ENCODE results near the gene TSHZ2. TPM values are rescaled to one million over a fixed set of nuclear protein-coding genes. Genes with fewer than 3 reads are reported as not detected.

The TSHZ2 gene
- total RNA-seq, 4 donors from 2014 or later, result 1.9 to 12.9 (median 5.0) TPM

DNA sequence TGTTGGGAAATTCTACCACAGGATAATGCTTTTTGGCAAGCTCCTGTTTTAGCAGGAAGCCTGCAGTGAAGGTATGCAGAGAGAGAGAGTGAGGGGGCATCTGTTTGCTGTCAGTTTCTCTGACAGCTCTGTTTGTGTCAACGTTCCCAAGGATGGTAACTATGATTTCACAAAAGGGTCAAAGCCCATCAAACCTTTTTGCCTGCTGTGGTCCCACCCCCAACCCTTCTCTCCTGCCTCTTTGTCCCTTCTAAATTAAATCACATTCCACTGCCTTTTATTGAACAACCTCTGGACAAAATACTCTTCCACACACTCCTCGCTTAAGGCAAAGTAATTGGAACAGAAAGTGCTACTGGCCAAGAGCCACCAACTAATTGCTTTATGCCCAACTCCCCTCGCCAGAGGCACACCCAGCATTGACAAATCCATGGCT lies 128.3 kb downstream of the TSHZ2 start:
- no peaks in the 10 kb centered on the region for H3K36me3 ChIP-seq
- no peak overlapping the region for H3K27ac ChIP-seq
- H3K4me3 ChIP-seq, result no peak overlapping the region
- in situ Hi-C loops (cut with MboI; ENCODE audit: low pct_ligation_motif_present in 1 of 4, low pct_unique_long_range_greater_than_20kb in 1 of 4, low sequenced_read_pairs in 3 of 4), result no loop called here
- H3K27me3 ChIP-seq, result no peaks in the 10 kb centered on the region
- intact Hi-C loops (cut with DNase I; ENCODE audit: low total_unique reads), result no loop called here
- WGBS, 2 donors (ENCODE audit: low coverage in 1 of 2), result 17 to 23% methylated on average over 3 of the region's 3 CpGs
- no peak for DNase-seq
- H3K9me3 ChIP-seq, result no peaks in the 10 kb centered on the region
- TF ChIP-seq POLR2A (IDR thresholded peaks at IDR 0.05) (no peak), EP300 (IDR thresholded peaks at IDR 0.05; ENCODE audit: low read depth) (no peak), POLR2AphosphoS5 (IDR thresholded peaks at IDR 0.05) (no peak)
- TF ChIP-seq, protein P1, sequence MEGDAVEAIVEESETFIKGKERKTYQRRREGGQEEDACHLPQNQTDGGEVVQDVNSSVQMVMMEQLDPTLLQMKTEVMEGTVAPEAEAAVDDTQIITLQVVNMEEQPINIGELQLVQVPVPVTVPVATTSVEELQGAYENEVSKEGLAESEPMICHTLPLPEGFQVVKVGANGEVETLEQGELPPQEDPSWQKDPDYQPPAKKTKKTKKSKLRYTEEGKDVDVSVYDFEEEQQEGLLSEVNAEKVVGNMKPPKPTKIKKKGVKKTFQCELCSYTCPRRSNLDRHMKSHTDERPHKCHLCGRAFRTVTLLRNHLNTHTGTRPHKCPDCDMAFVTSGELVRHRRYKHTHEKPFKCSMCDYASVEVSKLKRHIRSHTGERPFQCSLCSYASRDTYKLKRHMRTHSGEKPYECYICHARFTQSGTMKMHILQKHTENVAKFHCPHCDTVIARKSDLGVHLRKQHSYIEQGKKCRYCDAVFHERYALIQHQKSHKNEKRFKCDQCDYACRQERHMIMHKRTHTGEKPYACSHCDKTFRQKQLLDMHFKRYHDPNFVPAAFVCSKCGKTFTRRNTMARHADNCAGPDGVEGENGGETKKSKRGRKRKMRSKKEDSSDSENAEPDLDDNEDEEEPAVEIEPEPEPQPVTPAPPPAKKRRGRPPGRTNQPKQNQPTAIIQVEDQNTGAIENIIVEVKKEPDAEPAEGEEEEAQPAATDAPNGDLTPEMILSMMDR (IDR thresholded peaks at IDR 0.05), result no peak
- no peaks in the 10 kb centered on the region for H3K4me1 ChIP-seq

DNA sequence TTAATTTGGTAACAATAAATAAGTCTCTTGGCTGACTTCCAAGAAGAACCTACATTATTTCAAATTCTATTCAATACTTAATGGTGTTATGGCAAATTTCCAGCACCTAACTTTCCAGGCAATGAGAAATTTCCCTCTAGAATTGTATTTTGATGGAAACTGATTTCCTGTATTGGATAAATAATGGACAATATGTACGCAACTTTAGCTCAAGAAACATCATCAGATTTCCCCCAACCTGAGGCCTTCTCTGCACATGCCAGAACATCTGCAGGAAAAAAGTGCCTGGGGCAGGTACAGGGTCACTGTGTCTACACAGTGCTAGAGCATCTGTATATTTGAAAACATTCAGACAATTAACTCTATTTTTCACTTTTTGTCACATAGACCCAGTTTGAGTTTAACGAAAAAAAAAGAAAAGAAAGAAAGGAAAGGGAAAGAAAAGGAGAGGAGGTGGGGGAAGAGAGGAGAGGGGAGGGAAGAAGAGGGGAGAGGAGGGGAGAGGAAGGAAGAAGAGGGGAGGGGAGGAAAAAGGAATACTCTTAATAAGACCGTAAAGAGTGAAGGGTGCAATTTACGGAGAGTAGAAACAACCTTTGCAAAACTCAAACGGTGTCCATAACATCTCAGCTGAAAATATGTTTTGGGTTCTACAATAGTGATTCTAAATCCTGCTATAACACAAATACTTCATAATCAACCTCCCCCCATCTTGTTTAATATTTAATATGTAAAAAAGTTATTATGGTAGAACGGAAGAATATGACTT lies 130.0 kb downstream of the TSHZ2 start:
- H3K27me3 ChIP-seq, result no peaks in the 10 kb centered on the region
- 73 to 88% methylated on average over 6 of the region's 6 CpGs for WGBS, 2 donors (ENCODE audit: low coverage in 1 of 2)
- no peak overlapping the region for H3K4me3 ChIP-seq
- H3K4me1 ChIP-seq, result no peaks in the 10 kb centered on the region
- TF ChIP-seq, protein P1 (IDR thresholded peaks at IDR 0.05), result no peak
- no peak for TF ChIP-seq POLR2AphosphoS5 (IDR thresholded peaks at IDR 0.05)
- no peak for TF ChIP-seq POLR2A (IDR thresholded peaks at IDR 0.05)
- TF ChIP-seq EP300 (IDR thresholded peaks at IDR 0.05; ENCODE audit: low read depth), result no peak
- intact Hi-C loops (cut with DNase I; ENCODE audit: low total_unique reads), result no loop called here
- no peaks in the 10 kb centered on the region for H3K9me3 ChIP-seq
- in situ Hi-C loops (cut with MboI; ENCODE audit: low pct_ligation_motif_present in 1 of 4, low pct_unique_long_range_greater_than_20kb in 1 of 4, low sequenced_read_pairs in 3 of 4), result no loop called here
- no peak overlapping the region for H3K27ac ChIP-seq
- DNase-seq, result no peak
- no peaks in the 10 kb centered on the region for H3K36me3 ChIP-seq

DNA sequence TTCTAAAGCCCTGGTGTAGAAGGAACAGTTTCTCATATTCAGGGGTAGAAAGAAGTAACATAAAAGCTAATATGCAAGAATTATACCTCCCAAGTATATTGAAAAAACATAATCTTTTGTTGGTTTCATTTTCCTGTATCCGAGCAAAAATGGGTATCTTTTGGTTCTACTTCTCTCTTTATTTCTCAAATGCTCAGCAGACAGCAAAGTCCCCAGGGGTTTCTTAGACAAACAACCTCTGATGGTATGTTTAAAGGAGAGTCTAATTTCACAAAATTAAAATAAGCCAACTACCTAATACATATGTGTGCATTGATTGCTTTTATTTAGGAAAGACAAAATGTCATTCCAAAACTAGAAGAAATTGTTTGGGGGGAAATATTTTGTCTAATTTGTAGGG lies 131.0 kb downstream of the TSHZ2 start:
- in situ Hi-C loops (cut with MboI; ENCODE audit: low pct_ligation_motif_present in 1 of 4, low pct_unique_long_range_greater_than_20kb in 1 of 4, low sequenced_read_pairs in 3 of 4) (no loop called here), intact Hi-C loops (cut with DNase I; ENCODE audit: low total_unique reads) (no loop called here)
- 65 to 77% methylated on average over 1 of the region's 1 CpG for WGBS, 2 donors (ENCODE audit: low coverage in 1 of 2)

DNA sequence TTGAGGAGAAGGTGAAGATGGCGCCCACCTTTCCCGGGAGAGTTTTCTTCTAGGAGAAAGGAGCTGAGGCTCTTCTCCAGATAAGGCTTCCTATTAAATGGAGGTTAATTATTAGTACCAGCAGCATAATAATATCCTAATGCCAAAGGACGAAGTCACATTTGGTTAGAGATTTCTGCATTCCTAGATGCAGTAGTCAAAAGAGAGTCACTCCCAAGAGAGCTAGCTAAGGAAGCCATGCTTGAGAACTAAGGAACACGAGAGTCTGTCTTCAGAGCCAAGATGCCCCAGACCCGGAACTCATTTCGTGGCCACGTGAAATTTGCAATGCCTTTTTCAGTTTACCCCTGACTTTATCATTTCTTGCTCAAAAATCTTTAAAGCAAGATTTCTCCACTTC lies 132.7 kb downstream of the TSHZ2 start:
- TF ChIP-seq, protein P1 (IDR thresholded peaks at IDR 0.05), result no peak
- TF ChIP-seq POLR2A (IDR thresholded peaks at IDR 0.05), result no peak
- no peak for TF ChIP-seq POLR2AphosphoS5 (IDR thresholded peaks at IDR 0.05)
- no peak for TF ChIP-seq EP300 (IDR thresholded peaks at IDR 0.05; ENCODE audit: low read depth)
- in situ Hi-C loops (cut with MboI; ENCODE audit: low pct_ligation_motif_present in 1 of 4, low pct_unique_long_range_greater_than_20kb in 1 of 4, low sequenced_read_pairs in 3 of 4) (no loop called here), intact Hi-C loops (cut with DNase I; ENCODE audit: low total_unique reads) (no loop called here)
- no peak for DNase-seq
- Histone ChIP-seq H3K27ac (no peak overlapping the region), H3K4me3 (no peak overlapping the region), H3K9me3 (no peaks in the 10 kb centered on the region), H3K36me3 (no peaks in the 10 kb centered on the region), H3K4me1 (no peaks in the 10 kb centered on the region), H3K27me3 (no peaks in the 10 kb centered on the region)
- WGBS, 2 donors (ENCODE audit: low coverage in 1 of 2), result 80 to 100% methylated on average over 2 to 7 of the region's 7 CpGs

More for the DNA sequence above, 131.0 kb downstream of the TSHZ2 start:
- H3K4me3 ChIP-seq, result no peak overlapping the region
- no peaks in the 10 kb centered on the region for H3K9me3 ChIP-seq
- H3K36me3 ChIP-seq, result no peaks in the 10 kb centered on the region
- TF ChIP-seq POLR2AphosphoS5 (IDR thresholded peaks at IDR 0.05) (no peak), POLR2A (IDR thresholded peaks at IDR 0.05) (no peak), EP300 (IDR thresholded peaks at IDR 0.05; ENCODE audit: low read depth) (no peak)
- TF ChIP-seq, protein P1 (IDR thresholded peaks at IDR 0.05), result no peak
- no peaks in the 10 kb centered on the region for H3K27me3 ChIP-seq
- DNase-seq, result no peak
- H3K27ac ChIP-seq, result no peak overlapping the region
- no peaks in the 10 kb centered on the region for H3K4me1 ChIP-seq
